Amniotic epithelial cell (primary cell): ENCODE results near the gene GALNT9.
"Not testable (repeated sequence)": the region's sequence is repeated elsewhere in the genome, so short reads cannot be mapped to it uniquely, and the experiment has no call there.

Experiments used
- DNase-seq: peaks from one replicate; pipeline ENCODE4 v3.0.0-alpha.2; 2010; ENCODE audit warnings: low read depth

The GALNT9 gene

GRCh38 chr12:132358241-132359225 is 29.1 kb upstream of the GALNT9 start:
- DNase-seq, result not testable (repeated sequence)

GRCh38 chr12:132357623-132358186 is 28.3 kb upstream of the GALNT9 start:
- DNase-seq, result no peak

- peak; percentile 62 for DNase-seq
Measured at GRCh38 chr12:132356691-132357622, 27.6 kb upstream of the GALNT9 start.

- no peak for DNase-seq
Measured at GRCh38 chr12:132355742-132356681, 26.6 kb upstream of the GALNT9 start.

GRCh38 chr12:132354982-132355680 is 25.7 kb upstream of the GALNT9 start:
- no peak for DNase-seq

GRCh38 chr12:132354211-132354981 is 25.0 kb upstream of the GALNT9 start:
- DNase-seq, result no peak

- DNase-seq, result no peak
Measured at GRCh38 chr12:132353811-132354210, 24.4 kb upstream of the GALNT9 start.

GRCh38 chr12:132352896-132353800 is 23.8 kb upstream of the GALNT9 start:
- no peak for DNase-seq

- DNase-seq, result no peak
Measured at GRCh38 chr12:132351751-132352495, 22.5 kb upstream of the GALNT9 start.

- no peak for DNase-seq
Measured at GRCh38 chr12:132349501-132350131, 20.2 kb upstream of the GALNT9 start.

- DNase-seq, result no peak
Measured at GRCh38 chr12:132348176-132348575, 18.8 kb upstream of the GALNT9 start.

- no peak for DNase-seq
Measured at GRCh38 chr12:132347176-132347855, 17.9 kb upstream of the GALNT9 start.

GRCh38 chr12:132346471-132347175 is 17.2 kb upstream of the GALNT9 start:
- DNase-seq, result no peak

- DNase-seq, result no peak
Measured at GRCh38 chr12:132345561-132346200, 16.3 kb upstream of the GALNT9 start.

GRCh38 chr12:132345126-132345525 is 15.7 kb upstream of the GALNT9 start:
- DNase-seq, result no peak

GRCh38 chr12:132344601-132345000 is 15.2 kb upstream of the GALNT9 start:
- no peak for DNase-seq
